Measurements from ENCODE around the gene NT5DC2.

NT5DC2 gene

GRCh38 chr3:52524258-52524751 lies 9.4 kb downstream of the NT5DC2 start:
- DNase-seq, result no peak

GRCh38 chr3:52523386-52524257 lies 10.0 kb downstream of the NT5DC2 start:
- DNase-seq, result no peak

GRCh38 chr3:52522651-52523251 lies 10.9 kb downstream of the NT5DC2 start:
- DNase-seq, result no peak

GRCh38 chr3:52521881-52522650 lies 11.6 kb downstream of the NT5DC2 start:
- DNase-seq, result no peak

- no peak for DNase-seq
These were observed 12.2 kb downstream of the NT5DC2 start for GRCh38 chr3:52521488-52521824.

- DNase-seq, result no peak
These were observed 12.8 kb downstream of the NT5DC2 start for GRCh38 chr3:52520716-52521487.

GRCh38 chr3:52520141-52520667 lies 13.5 kb downstream of the NT5DC2 start:
- no peak for DNase-seq

GRCh38 chr3:52519445-52520140 lies 14.1 kb downstream of the NT5DC2 start:
- DNase-seq, result no peak

GRCh38 chr3:52518723-52519444 lies 14.8 kb downstream of the NT5DC2 start:
- no peak for DNase-seq

GRCh38 chr3:52517796-52518722 lies 15.6 kb downstream of the NT5DC2 start:
- DNase-seq, result no peak

- no peak for DNase-seq
These were observed 17.0 kb downstream of the NT5DC2 start for GRCh38 chr3:52516509-52517195.

- no peak for DNase-seq
These were observed 18.5 kb downstream of the NT5DC2 start for GRCh38 chr3:52515192-52515591.

- DNase-seq, result no peak
These were observed 19.1 kb downstream of the NT5DC2 start for GRCh38 chr3:52514576-52514975.

- no peak for DNase-seq
These were observed 20.4 kb downstream of the NT5DC2 start for GRCh38 chr3:52513281-52513680.

- DNase-seq, result no peak
These were observed 20.9 kb downstream of the NT5DC2 start for GRCh38 chr3:52512727-52513126.

GRCh38 chr3:52512105-52512504 lies 21.6 kb downstream of the NT5DC2 start:
- no peak for DNase-seq

- no peak for DNase-seq
These were observed 22.1 kb downstream of the NT5DC2 start for GRCh38 chr3:52511509-52511908.

- no peak for DNase-seq
These were observed 23.8 kb downstream of the NT5DC2 start for GRCh38 chr3:52509753-52510328.

- DNase-seq, result no peak
These were observed 26.3 kb downstream of the NT5DC2 start for GRCh38 chr3:52507359-52507758.

Measured in SHP77 treated with DMSO at 0.1 percent for 48 hours (cell line).